Endothelial cell (in vitro differentiated cells): ENCODE results near the gene CEP85. TPM values are rescaled to one million over a fixed set of nuclear protein-coding genes. Genes with fewer than 3 reads are reported as not detected.
A peak's percentile ranks its signal among the peaks of the same experiment; 100 is the strongest.

Experiments used
- DNase-seq: peaks from one replicate; pipeline ENCODE4 v3.0.0; 2021; ENCODE audit warnings: low spot score
- H3K27ac Mint-ChIP-seq: one replicate; pipeline ENCODE4 v1.8.0; 2021; ENCODE audit warnings: mixed read lengths, inconsistent platforms; ENCODE audit not compliant: unreplicated experiment
- H3K27me3 Mint-ChIP-seq: one replicate; pipeline ENCODE4 v1.8.0; 2021; ENCODE audit warnings: mild to moderate bottlenecking, moderate library complexity, mixed read lengths, inconsistent platforms; ENCODE audit not compliant: unreplicated experiment
- H3K36me3 Mint-ChIP-seq: one replicate; pipeline ENCODE4 v1.8.0; 2021; ENCODE audit warnings: mild to moderate bottlenecking, low read depth, mixed read lengths, inconsistent platforms; ENCODE audit not compliant: unreplicated experiment
- H3K4me1 Mint-ChIP-seq: one replicate; pipeline ENCODE4 v1.8.0; 2021; ENCODE audit warnings: mild to moderate bottlenecking, mixed read lengths, inconsistent platforms; ENCODE audit not compliant: unreplicated experiment
- H3K4me3 Mint-ChIP-seq: one replicate; pipeline ENCODE4 v1.8.0; 2021; ENCODE audit warnings: mild to moderate bottlenecking, mixed read lengths, inconsistent platforms; ENCODE audit not compliant: unreplicated experiment
- H3K9me3 Mint-ChIP-seq: one replicate; pipeline ENCODE4 v1.8.0; 2021; ENCODE audit warnings: mixed read lengths, inconsistent platforms; ENCODE audit not compliant: unreplicated experiment
- CTCF ChIP-seq: fragments of 200-600 bp; sonication (generic); IDR thresholded peaks from one replicate; pipeline ENCODE4 v1.5.0; 2021; ENCODE audit warnings: antibody characterized with exemption; ENCODE audit not compliant: unreplicated experiment
- total RNA-seq: library from RNA; stranded (reverse); fragmentation: NEBNext Ultra II Directional; extraction: Animal tissue kit (Norgen Biotek cat#: 25700); gene quantifications from one replicate; pipeline ENCODE4 v1.2.1, GENCODE V29; 2021; ENCODE audit not compliant: unreplicated experiment

The CEP85 gene
- total RNA-seq, 1 donor from 2014 or later = 9.7 TPM

DNA sequence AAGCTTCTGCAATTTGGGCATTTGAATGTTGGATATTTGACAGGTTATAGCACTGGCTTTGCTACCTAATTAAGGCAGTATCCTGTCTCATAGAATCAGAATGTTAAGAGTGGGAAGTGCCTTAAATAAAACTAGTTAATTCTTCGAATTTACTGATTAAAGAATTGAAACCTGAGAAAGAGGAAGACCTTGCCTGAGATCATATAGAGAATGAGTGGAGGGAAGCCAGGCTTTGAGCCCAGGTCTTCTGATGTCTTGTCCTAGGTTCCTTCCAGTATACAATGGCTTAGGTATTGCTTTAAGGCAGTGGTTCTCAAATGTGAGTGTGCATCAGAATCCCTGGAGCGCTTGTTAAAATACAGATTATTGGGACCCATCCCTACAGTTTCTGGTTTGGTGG is 25.0 kb downstream of the CEP85 start:
- DNase-seq = no peak
- Mint-ChIP-seq H3K27me3 (peaks cover 2% of the 10 kb centered on the region), H3K4me3 (no peak overlapping the region), H3K9me3 (no peaks in the 10 kb centered on the region), H3K4me1 (peaks cover 7% of the 10 kb centered on the region), H3K36me3 (peaks cover 27% of the 10 kb centered on the region), H3K27ac (no peak overlapping the region)
- TF ChIP-seq CTCF = no peak

DNA sequence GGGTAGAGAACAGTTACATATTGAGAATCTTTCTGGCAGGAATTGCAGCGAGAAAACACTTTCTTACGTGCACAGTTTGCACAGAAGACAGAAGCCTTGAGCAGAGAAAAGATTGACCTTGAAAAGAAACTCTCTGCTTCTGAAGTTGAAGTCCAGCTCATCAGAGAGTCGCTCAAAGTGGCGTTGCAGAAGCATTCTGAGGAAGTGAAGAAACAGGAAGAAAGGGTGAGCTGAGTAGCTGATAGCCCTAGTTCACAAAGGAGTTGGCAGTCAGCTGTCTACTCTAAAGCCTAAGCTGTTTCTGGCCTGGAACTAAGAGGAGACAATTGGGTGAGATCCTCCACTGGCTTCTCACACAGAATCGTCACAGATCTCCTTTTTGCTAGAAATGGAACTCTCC is 25.6 kb downstream of the CEP85 start:
- Mint-ChIP-seq H3K4me1 (peaks cover 7% of the 10 kb centered on the region), H3K4me3 (no peak overlapping the region), H3K27me3 (peaks cover 1% of the 10 kb centered on the region), H3K27ac (no peak overlapping the region), H3K9me3 (no peaks in the 10 kb centered on the region), H3K36me3 (peaks cover 27% of the 10 kb centered on the region)
- TF ChIP-seq CTCF = no peak
- no peak for DNase-seq

DNA sequence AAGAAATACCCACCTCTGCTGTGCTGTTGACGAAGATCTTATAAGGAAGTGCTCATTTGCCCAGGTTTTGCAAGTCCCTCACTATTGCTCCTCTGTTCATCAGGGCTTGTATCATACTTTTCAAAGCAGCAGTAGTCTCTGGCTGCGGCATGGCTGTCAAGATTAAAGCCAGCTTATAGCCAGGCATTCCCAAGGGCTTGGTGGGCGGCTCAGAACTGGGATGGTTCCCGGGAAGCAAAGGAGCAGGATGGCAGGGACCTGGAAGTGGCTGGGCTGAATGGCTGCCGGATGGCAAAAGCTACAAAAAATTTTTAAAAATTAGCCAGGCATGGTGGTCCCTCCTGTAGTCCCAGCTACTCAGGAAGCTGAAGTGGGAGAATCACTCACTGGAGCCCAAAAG is 29.2 kb downstream of the CEP85 start:
- H3K27me3 Mint-ChIP-seq = peaks cover 4% of the 10 kb centered on the region
- peaks cover 7% of the 10 kb centered on the region for H3K4me1 Mint-ChIP-seq
- DNase-seq = no peak
- H3K9me3 Mint-ChIP-seq = no peaks in the 10 kb centered on the region
- no peak for TF ChIP-seq CTCF
- peaks cover 17% of the 10 kb centered on the region for H3K36me3 Mint-ChIP-seq
- no peak overlapping the region for H3K27ac Mint-ChIP-seq
- H3K4me3 Mint-ChIP-seq = no peak overlapping the region

DNA sequence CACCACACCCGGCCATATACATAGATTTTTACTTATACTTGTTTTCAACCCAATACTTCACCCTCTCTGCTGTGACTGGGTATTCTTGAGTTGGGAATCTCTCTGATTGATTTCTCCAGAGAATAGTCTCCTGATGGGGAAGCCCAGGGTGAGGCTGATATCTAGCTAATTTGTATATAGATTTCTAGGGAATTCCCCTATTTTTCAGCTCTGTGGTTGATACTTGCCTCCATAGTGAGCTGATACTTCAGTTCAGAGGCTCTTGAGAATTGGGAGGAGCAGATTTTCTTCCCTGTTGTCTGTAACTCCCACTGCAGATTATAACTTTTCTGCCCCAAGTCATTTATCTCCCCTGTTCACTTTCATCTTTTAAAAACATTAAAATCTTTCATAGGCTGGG is 31.4 kb downstream of the CEP85 start:
- no peak overlapping the region for H3K4me3 Mint-ChIP-seq
- peaks cover 3% of the 10 kb centered on the region for H3K27me3 Mint-ChIP-seq
- no peaks in the 10 kb centered on the region for H3K4me1 Mint-ChIP-seq
- H3K36me3 Mint-ChIP-seq = peaks cover 24% of the 10 kb centered on the region
- TF ChIP-seq CTCF = no peak
- no peak overlapping the region for H3K27ac Mint-ChIP-seq
- DNase-seq = no peak
- H3K9me3 Mint-ChIP-seq = peaks cover 6% of the 10 kb centered on the region

GRCh38 chr1:26268290-26269197 is 34.5 kb downstream of the CEP85 start:
- H3K27me3 Mint-ChIP-seq = peaks cover 3% of the 10 kb centered on the region
- H3K9me3 Mint-ChIP-seq = peaks cover 6% of the 10 kb centered on the region
- no peak for TF ChIP-seq CTCF
- no peaks in the 10 kb centered on the region for H3K4me1 Mint-ChIP-seq
- H3K27ac Mint-ChIP-seq = no peak overlapping the region
- peak overlapping the region; percentile 13 for H3K4me3 Mint-ChIP-seq
- DNase-seq = no peak
- H3K36me3 Mint-ChIP-seq = peaks cover 25% of the 10 kb centered on the region
